Cardiac fibroblast (primary cell): ENCODE results near the gene VASP.

ENCODE experiments used
- DNase-seq, 2 donors: peaks; one replicate each; pipeline versions ENCODE4 v3.0.0 to v3.0.0-alpha.2; 2010; ENCODE audit warnings: low read depth in 2 of 2
- H3K4me3 ChIP-seq, 2 donors: replicated peaks in 1 of 2; 1 replicate in 1 of 2; 2 replicates in 1 of 2; pipeline ENCODE4 v1.5.1; 2011; ENCODE audit warnings: low read depth in 2 of 2, low read length in 2 of 2, mild to moderate bottlenecking in 2 of 2, moderate library complexity in 1 of 2
- CTCF ChIP-seq: IDR thresholded peaks from one replicate; pipeline ENCODE4 v1.5.1; 2011; ENCODE audit warnings: low read depth, mild to moderate bottlenecking, low read length, inconsistent platforms

VASP gene

DNA sequence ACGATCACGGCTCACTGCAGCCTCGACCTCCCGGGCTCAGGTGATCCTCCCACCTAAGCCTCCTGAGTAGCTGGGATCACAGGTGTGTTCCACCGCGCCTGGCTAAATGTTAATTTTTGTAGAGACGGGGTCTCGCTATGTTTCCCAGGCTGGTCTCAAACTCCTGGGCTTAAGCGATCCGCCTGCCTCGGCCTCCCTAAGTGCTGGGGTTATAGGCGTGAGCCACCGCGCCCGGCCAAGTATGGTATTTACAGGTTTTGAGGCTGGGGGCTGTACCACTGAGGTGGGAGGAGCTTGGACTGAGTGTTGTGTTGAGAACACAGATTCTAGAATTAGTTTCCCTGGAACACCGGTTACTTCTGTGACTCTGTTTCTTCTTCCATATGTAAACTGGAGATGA lies 9.5 kb upstream of the VASP start:
- H3K4me3 ChIP-seq: no peak overlapping the region
- no peak for DNase-seq
- no peak for TF ChIP-seq CTCF

DNA sequence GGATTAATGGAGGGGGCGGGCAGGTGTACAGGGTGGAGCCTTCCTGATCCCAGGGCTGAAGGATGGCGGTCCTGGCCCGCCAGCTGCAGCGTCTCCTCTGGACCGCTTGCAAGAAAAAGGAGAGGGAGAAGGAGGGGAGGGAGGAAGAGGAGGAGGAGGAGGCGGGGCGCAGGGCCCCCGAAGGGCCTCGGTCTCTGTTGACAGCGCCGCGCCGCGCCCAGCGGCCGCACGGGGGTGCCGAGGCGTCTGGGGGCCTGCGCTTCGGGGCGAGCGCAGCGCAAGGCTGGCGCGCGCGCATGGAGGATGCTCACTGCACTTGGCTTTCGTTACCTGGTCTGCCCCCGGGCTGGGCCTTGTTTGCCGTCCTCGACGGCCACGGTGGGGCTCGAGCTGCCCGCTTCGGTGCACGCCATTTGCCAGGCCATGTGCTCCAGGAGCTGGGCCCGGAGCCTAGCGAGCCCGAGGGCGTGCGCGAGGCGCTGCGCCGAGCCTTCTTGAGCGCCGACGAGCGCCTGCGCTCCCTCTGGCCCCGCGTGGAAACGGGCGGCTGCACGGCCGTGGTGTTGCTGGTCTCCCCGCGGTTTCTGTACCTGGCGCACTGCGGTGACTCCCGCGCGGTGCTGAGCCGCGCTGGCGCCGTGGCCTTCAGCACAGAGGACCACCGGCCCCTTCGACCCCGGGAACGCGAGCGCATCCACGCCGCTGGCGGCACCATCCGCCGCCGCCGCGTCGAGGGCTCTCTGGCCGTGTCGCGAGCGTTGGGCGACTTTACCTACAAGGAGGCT lies 8.7 kb upstream of the VASP start, which contains the start of gene PPM1N:
TSS of gene PPM1N (plus strand) at position 33 of the 785 bp plus-strand sequence. CDS start at position 63, 30 bp downstream.
- DNase-seq: peak in 1 of 2 donors; percentile 28
- no peak for TF ChIP-seq CTCF
- H3K4me3 ChIP-seq: peak within 1 kb of the TSS; percentile 25 to 39

DNA sequence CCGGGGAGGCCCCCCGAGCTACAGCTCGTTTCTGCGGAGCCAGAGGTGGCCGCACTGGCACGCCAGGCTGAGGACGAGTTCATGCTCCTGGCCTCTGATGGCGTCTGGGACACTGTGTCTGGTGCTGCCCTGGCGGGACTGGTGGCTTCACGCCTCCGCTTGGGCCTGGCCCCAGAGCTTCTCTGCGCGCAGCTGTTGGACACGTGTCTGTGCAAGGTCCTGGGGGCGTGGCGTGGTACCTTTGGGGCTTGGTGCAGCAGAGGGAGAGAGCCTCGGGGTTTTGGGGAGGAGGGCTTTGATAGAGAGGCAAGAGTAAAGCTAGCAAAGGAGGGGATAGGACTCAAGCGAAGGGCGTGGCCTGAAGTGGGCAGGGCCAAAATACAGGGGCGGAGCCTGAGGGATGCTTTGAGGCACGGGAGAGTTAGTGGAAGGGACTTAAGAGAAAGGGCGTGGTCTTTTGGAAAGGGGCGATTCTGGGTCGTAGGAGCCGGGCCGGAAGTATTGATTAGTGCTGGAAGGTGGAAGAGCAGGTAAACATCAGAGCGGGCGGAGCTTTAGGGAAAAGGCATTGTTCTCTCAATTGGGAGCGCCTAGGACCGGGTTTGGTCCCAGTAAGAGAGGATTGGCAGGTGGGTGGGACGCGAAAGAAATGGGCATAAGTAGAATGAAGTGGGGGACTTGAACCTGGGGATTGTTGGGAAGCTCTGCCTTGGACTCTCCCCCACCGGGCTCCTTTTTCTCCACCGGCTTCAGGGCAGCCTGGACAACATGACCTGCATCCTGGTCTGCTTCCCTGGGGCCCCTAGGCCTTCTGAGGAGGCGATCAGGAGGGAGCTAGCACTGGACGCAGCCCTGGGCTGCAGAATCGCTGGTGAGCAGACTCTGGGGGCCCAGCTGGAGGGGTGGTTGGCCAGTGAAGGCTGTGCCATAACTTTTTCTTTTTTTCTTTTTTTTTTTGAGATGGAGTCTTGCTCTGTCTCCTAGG lies 7.8 kb upstream of the VASP start:
- peak; percentile 39 to 53 for DNase-seq
- TF ChIP-seq CTCF: no peak
- H3K4me3 ChIP-seq: no peak overlapping the region

GRCh38 chr19:45500918-45501729 lies 6.2 kb upstream of the VASP start:
- TF ChIP-seq CTCF: no peak
- no peak overlapping the region for H3K4me3 ChIP-seq
- no peak for DNase-seq

DNA sequence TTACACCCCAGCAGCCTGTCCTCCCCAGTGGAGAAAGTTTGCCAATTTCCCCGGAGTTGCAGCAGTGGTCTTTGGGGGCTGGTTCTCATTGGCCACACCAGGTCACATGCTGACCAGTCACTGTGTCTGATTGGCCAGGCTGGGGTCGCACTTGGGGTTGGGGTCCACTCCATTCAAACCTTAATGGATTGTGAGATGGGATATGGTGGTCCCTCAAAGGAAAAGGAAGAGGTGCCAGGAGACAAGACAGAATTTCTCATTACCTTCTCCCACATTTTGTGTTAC lies 5.6 kb upstream of the VASP start:
- no peak overlapping the region for H3K4me3 ChIP-seq
- TF ChIP-seq CTCF: no peak
- no peak for DNase-seq

- H3K4me3 ChIP-seq: no peak overlapping the region
- no peak for DNase-seq
- TF ChIP-seq CTCF: no peak
Observed at GRCh38 chr19:45502111-45502510, 5.2 kb upstream of the VASP start.
